Endothelial cell of umbilical vein (primary cell): ENCODE measurements around the gene ALOX12.

Source experiments
- EZH2 ChIP-seq: IDR thresholded peaks from 2 replicates; pipeline ENCODE4 v1.6.1; 2012; ENCODE audit warnings: borderline replicate concordance, low read depth, mild to moderate bottlenecking, moderate library complexity, low read length, inconsistent platforms; ENCODE audit not compliant: severe bottlenecking
- TF ChIP-seq, protein P1 (sequence below), 2 donors: IDR thresholded peaks; 1 replicate in 1 of 2; 2 replicates in 1 of 2; pipeline ENCODE4 v1.5.1; 2011; ENCODE audit warnings: low read length in 2 of 2, mild to moderate bottlenecking in 2 of 2, moderate library complexity in 2 of 2, control low read depth in 1 of 2, inconsistent platforms in 1 of 2, low read depth in 1 of 2; ENCODE audit not compliant: insufficient read depth in 1 of 2; ENCODE audit errors: extremely low read depth in 1 of 2

DNA sequence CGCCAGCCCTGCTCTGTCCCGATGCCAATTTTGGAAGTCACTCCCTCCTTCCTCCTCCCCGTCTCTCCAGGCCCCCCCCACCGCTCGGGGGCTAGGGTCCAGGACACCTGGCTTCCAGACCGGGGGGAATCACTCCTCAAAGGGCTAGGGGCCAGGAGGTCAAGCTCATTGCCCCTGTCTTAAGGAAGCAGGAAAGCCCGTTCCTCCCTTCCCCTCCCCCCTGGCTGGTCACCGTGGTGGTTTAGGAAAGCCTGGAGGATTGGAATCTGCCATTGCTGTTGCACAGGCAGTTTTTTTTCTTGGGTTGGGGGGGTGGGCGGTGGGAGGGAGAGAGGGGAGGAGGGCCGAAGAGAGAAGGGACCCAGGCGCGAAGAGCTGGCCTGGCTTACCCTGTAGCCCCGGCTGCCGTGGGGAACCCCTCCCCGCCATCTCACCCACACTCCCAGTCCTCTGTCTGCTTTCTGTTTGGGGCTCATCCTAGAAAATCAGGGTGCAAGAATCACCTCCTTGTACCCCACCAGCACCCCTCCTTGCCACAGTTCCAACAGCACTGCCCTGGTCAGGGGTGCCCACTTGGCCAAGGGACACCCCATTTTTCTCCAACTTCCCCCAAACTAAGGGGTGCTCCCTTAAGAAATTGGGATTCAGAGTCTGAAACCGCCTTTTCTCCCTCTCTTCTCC is 24.1 kb downstream of the ALOX12 start:
- TF ChIP-seq EZH2 = no peak
- TF ChIP-seq, protein P1, sequence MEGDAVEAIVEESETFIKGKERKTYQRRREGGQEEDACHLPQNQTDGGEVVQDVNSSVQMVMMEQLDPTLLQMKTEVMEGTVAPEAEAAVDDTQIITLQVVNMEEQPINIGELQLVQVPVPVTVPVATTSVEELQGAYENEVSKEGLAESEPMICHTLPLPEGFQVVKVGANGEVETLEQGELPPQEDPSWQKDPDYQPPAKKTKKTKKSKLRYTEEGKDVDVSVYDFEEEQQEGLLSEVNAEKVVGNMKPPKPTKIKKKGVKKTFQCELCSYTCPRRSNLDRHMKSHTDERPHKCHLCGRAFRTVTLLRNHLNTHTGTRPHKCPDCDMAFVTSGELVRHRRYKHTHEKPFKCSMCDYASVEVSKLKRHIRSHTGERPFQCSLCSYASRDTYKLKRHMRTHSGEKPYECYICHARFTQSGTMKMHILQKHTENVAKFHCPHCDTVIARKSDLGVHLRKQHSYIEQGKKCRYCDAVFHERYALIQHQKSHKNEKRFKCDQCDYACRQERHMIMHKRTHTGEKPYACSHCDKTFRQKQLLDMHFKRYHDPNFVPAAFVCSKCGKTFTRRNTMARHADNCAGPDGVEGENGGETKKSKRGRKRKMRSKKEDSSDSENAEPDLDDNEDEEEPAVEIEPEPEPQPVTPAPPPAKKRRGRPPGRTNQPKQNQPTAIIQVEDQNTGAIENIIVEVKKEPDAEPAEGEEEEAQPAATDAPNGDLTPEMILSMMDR (IDR thresholded peaks at IDR 0.05; ENCODE audit: extremely low read depth in 1 of 2, insufficient read depth in 1 of 2, low read depth in 1 of 2, low read length in 2 of 2) = no peak
